GM12878 (cell line): ENCODE measurements around the gene PTPRB. TPM values are rescaled to one million over a fixed set of nuclear protein-coding genes. Genes with fewer than 3 reads are reported as not detected.
A peak's percentile ranks its signal among the peaks of the same experiment; 100 is the strongest.

Experiments
- ATAC-seq: fragments of 200-7000 bp; cut with Tn5 transposase; 3 replicates; pipeline ENCODE4 v1.9.1; 2020; ENCODE audit warnings: mild to moderate bottlenecking, moderate library complexity
- BruUV-seq: library from RNA; stranded (reverse); fragments of 400-500 nt; replicated peaks from 2 replicates; lab custom pipeline; 2021; lab: Mats Ljungman, UMichigan
- CTCF ChIA-PET: fragments of 300-600 bp; sonication (Branson Sonifier 250); formaldehyde crosslinking; extraction: SDS; loops from one replicate; lab custom pipeline; 2021; ENCODE audit warnings: inconsistent platforms; lab: Yijun Ruan, JAX
- POLR2A ChIA-PET: fragments of 350-600 bp; formaldehyde crosslinking; extraction: SDS; loops from one replicate; lab custom pipeline; 2021; ENCODE audit warnings: inconsistent platforms; lab: Charles Lee
- RAD21 ChIA-PET: fragments of 300-600 bp; sonication (Branson Sonifier 250); formaldehyde crosslinking; loops from one replicate; lab custom pipeline; 2023; ENCODE audit warnings: antibody characterized with exemption; ENCODE audit not compliant: unreplicated experiment; lab: Charles Lee
- SMC1A ChIA-PET: fragments of 300-600 bp; sonication (Branson Sonifier 250); formaldehyde crosslinking; loops from one replicate; lab custom pipeline; 2023; ENCODE audit not compliant: unreplicated experiment, uncharacterized antibody; lab: Charles Lee
- DNase-seq: peaks from one replicate; pipeline ENCODE4 v3.0.0-alpha.2; 2011; ENCODE audit warnings: low read depth, low spot score
- FAIRE-seq: peaks from 3 replicates; lab custom pipeline; 2011; peaks lifted over from hg19 to GRCh38; lab: Jason Lieb, UNC
- H2AFZ ChIP-seq: 2 replicates; pipeline ENCODE4 v1.6.0; 2011; ENCODE audit warnings: low read depth, low read length, control low read depth; ENCODE audit not compliant: control insufficient read depth
- H3K27ac ChIP-seq: 2 replicates; pipeline ENCODE4 v1.5.1; 2011; ENCODE audit warnings: control low read depth; ENCODE audit not compliant: control insufficient read depth, insufficient read depth
- H3K27me3 ChIP-seq, 2 experiments: replicated peaks in 1 of 2; 2 replicates each; pipeline versions ENCODE4 v1.6.0 to v1.6.1; 2011; ENCODE audit warnings: low read length in 1 of 2; ENCODE audit not compliant: control insufficient read depth in 2 of 2, insufficient read depth in 2 of 2
- H3K36me3 ChIP-seq, 2 experiments: 2 replicates each; pipeline ENCODE4 v1.5.1; 2011; ENCODE audit warnings: low read length in 1 of 2; ENCODE audit not compliant: control insufficient read depth in 2 of 2, insufficient read depth in 2 of 2
- H3K4me1 ChIP-seq: 2 replicates; pipeline ENCODE4 v1.6.1; 2011; ENCODE audit warnings: mild to moderate bottlenecking, low read length, moderate library complexity, mixed read lengths; ENCODE audit not compliant: control insufficient read depth, insufficient read depth
- H3K4me2 ChIP-seq: 2 replicates; pipeline ENCODE4 v1.6.0; 2011; ENCODE audit warnings: control low read depth; ENCODE audit not compliant: control insufficient read depth, insufficient read depth
- H3K4me3 ChIP-seq: fragments of 200-600 bp; sonication (generic); 2 replicates; pipeline ENCODE4 v1.5.1; 2016
- H3K79me2 ChIP-seq: 2 replicates; pipeline ENCODE4 v1.6.0; 2011; ENCODE audit warnings: low read length; ENCODE audit not compliant: control insufficient read depth, insufficient read depth
- H3K9ac ChIP-seq: 2 replicates; pipeline ENCODE4 v1.8.0; 2011; ENCODE audit warnings: low read length, control low read depth, mixed read lengths; ENCODE audit not compliant: control insufficient read depth, insufficient read depth
- H3K9me3 ChIP-seq: replicated peaks from 3 replicates; pipeline ENCODE4 v1.5.1; 2011; ENCODE audit warnings: mild to moderate bottlenecking, low read length; ENCODE audit not compliant: control insufficient read depth, insufficient read depth
- H4K20me1 ChIP-seq: 2 replicates; pipeline ENCODE4 v1.6.0; 2011; ENCODE audit not compliant: control insufficient read depth, insufficient read depth
- CHD1 ChIP-seq: IDR thresholded peaks from 2 replicates; pipeline ENCODE4 v1.6.1; 2012; ENCODE audit warnings: low read depth, low read length, improper control_type of control experiment
- EED ChIP-seq: sonication (generic); IDR thresholded peaks from 2 replicates; pipeline ENCODE4 v1.6.1; 2016; ENCODE audit warnings: antibody characterized with exemption, low read depth
- SMC3 ChIP-seq: IDR thresholded peaks from 2 replicates; pipeline ENCODE4 v1.6.1; 2011; ENCODE audit warnings: low read length, improper control_type of control experiment, borderline replicate concordance
- TAF1 ChIP-seq: IDR thresholded peaks from 2 replicates; pipeline ENCODE4 v1.6.1; 2011; ENCODE audit warnings: mild to moderate bottlenecking, low read depth, low read length, borderline replicate concordance
- WGBS: methylation state at CpG from one replicate; pipeline ENCODE4 v1.1.6; 2016; ENCODE audit warnings: low lambda C conversion rate; ENCODE audit not compliant: insufficient replicate concordance, insufficient coverage; ENCODE audit errors: missing lambda C conversion rate; 5-methylcytosine and 5-hydroxymethylcytosine counted together
- in situ Hi-C: fragments of 300-500 bp; cut with MboI; formaldehyde crosslinking; loops from 9 replicates; pipeline ENCODE4 v1.14.3; 2018; ENCODE audit warnings: mixed read lengths
- intact Hi-C: fragments of 100-400 bp; cut with micrococcal nuclease; formaldehyde crosslinking; loops from one replicate; pipeline ENCODE4 v1.14.2; 2022; ENCODE audit not compliant: unreplicated experiment
- polyA plus RNA-seq, 11 experiments: library from polyadenylated mRNA; depleted of rRNA in 4 of 11; unstranded in 6 of 11; stranded (reverse) in 5 of 11; fragments of >200 nt; fragmentation: Nextera tagmentation in 4 of 11; fragmentation: Illumina TruSeq in 1 of 11; extraction: Ambion mirVana in 4 of 11; extraction: Trizol in 1 of 11; gene quantifications; 1 replicate in 1 of 11; 2 replicates in 10 of 11; pipeline versions ENCODE4 v1.2.1 to v1.2.3, GENCODE V29; 2011 to 2016; ENCODE audit warnings: inconsistent platforms in 2 of 11, missing spikeins in 2 of 11, low read depth in 1 of 11
- total RNA-seq, 4 experiments: library from RNA; depleted of rRNA in 3 of 4; stranded (reverse); fragments of >200 nt in 3 of 4; fragmentation: Illumina TruSeq in 1 of 4; extraction: Trizol in 1 of 4; gene quantifications; 2 replicates each; pipeline versions ENCODE4 v1.2.1 to v1.2.3, GENCODE V29; 2013 to 2021
- TF ChIP-seq, protein P1 (sequence below): fragments of 450-650 bp; formaldehyde crosslinking; IDR thresholded peaks from 2 replicates; pipeline ENCODE4 v1.4.0; 2022; ENCODE audit warnings: mild to moderate bottlenecking, moderate library complexity
- TF ChIP-seq, protein P2 (sequence below): IDR thresholded peaks from 2 replicates; pipeline ENCODE4 v1.6.1; 2012; ENCODE audit warnings: low read length, inconsistent platforms
- TF ChIP-seq, protein P3 (sequence below): IDR thresholded peaks from 2 replicates; pipeline ENCODE4 v1.6.1; 2012; ENCODE audit warnings: low read depth, low read length, improper control_type of control experiment
- TF ChIP-seq, protein P4 (sequence below): IDR thresholded peaks from 2 replicates; pipeline ENCODE4 v1.6.1; 2011; ENCODE audit warnings: borderline replicate concordance, low read depth, mild to moderate bottlenecking, moderate library complexity, low read length; ENCODE audit not compliant: insufficient read depth, poor library complexity, severe bottlenecking
- TF ChIP-seq, protein P5 (sequence below): fragments of 450-650 bp; IDR thresholded peaks from 2 replicates; pipeline ENCODE4 v1.6.1; 2017; ENCODE audit warnings: antibody characterized with exemption, mild to moderate bottlenecking, moderate library complexity

Gene PTPRB
- total and polyA plus RNA-seq, 10 of the 15 experiments (the other 5 are each of a cell fraction or from before 2014, with no cell fraction given) = 0.03 to 0.35 (median 0.05) TPM

DNA sequence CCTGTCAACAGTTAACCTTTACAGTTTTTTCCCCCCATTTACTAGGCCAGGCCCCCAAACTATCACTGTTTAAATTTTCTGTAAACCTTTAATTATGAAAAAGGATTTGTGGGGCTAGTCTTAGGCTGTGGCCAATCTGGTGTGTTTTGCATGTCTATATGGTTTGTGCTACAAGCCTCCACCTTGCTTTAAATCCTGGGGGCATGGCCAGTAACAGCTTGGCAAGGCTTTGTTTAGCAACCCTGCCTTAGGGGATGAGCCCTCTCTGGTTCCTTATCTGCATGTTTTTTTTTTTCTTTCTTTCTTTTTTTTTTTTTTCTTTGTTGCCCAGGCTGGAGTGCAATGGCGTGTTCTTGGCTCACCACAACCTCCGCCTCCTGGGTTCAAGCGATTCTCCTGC, 168.5 kb downstream of the PTPRB start (continued):
- TF ChIP-seq, protein P1, sequence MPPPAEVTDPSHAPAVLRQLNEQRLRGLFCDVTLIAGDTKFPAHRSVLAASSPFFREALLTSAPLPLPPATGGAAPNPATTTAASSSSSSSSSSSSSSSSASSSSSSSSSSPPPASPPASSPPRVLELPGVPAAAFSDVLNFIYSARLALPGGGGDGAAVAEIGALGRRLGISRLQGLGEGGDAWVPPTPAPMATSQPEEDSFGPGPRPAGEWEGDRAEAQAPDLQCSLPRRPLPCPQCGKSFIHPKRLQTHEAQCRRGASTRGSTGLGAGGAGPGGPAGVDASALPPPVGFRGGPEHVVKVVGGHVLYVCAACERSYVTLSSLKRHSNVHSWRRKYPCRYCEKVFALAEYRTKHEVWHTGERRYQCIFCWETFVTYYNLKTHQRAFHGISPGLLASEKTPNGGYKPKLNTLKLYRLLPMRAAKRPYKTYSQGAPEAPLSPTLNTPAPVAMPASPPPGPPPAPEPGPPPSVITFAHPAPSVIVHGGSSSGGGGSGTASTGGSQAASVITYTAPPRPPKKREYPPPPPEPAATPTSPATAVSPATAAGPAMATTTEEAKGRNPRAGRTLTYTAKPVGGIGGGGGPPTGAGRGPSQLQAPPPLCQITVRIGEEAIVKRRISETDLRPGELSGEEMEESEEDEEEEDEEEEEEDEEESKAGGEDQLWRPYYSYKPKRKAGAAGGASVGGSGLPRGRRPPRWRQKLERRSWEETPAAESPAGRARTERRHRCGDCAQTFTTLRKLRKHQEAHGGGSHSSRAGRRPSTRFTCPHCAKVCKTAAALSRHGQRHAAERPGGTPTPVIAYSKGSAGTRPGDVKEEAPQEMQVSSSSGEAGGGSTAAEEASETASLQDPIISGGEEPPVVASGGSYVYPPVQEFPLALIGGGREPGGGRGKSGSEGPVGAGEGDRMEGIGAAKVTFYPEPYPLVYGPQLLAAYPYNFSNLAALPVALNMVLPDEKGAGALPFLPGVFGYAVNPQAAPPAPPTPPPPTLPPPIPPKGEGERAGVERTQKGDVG (CRISPR knock-in tag) = no peak
- TF ChIP-seq, protein P2, sequence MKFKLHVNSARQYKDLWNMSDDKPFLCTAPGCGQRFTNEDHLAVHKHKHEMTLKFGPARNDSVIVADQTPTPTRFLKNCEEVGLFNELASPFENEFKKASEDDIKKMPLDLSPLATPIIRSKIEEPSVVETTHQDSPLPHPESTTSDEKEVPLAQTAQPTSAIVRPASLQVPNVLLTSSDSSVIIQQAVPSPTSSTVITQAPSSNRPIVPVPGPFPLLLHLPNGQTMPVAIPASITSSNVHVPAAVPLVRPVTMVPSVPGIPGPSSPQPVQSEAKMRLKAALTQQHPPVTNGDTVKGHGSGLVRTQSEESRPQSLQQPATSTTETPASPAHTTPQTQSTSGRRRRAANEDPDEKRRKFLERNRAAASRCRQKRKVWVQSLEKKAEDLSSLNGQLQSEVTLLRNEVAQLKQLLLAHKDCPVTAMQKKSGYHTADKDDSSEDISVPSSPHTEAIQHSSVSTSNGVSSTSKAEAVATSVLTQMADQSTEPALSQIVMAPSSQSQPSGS = no peak
- TF ChIP-seq CHD1 (no peak), SMC3 (no peak)

DNA sequence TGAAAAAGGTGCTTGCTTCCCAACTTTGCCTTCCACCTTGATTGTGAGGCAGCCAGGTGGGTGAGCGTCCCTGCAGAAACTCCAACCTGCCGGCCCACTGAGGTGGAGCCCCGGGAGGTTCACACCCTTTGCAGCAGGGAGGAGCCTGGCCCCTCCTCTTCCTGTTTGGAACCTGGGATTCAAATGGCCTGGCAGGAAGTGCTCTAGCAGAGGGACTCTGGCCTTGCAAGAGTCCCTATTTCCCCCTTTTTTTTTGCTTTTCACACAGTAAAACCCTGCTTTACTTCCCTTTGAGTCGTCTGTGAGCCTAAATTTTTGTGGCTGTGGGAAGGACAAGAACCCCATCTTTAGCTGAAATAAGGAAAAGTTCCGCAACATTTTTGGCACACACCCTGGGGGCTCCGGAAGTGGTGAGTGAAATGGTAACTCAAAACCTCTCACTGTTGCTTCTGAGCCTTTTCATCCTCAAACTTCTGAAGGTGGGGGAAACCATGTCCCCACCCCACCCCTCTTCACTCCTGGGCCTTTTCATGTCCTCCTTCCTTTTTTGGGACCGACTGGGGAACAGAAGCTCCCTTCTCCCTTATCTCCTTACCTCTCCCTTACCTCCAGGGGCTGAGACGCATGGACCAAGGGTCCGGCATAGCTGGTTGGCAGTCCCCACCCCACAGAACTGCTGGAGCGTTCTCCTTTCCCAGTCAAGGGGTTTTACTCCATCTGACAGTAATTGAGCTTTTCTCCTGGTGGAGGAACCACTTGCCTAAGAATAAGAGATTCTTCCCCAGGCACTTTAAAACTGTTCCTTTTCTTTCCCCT, 169.1 kb downstream of the PTPRB start:
- H3K4me3 ChIP-seq = peak overlapping the region; percentile 68
- intact Hi-C loops (no loop called here), in situ Hi-C loops (no loop called here)
- RAD21 ChIA-PET = interaction anchor here (1.1 to 4.0 kb wide), 4 partner anchors 15 to 581 kb away, joined by 3 to 20 read pairs (median 4); no protein-coding TSS in a partner anchor
- H3K9me3 ChIP-seq = peaks cover 2% of the 10 kb centered on the region; the same call in 1 of the 3 replicates
- SMC1A ChIA-PET = interaction anchor here (0.7 to 5.3 kb wide), 7 partner anchors 9 to 235 kb away, joined by 3 to 37 read pairs (median 4); no protein-coding TSS in a partner anchor
- WGBS = 22% methylated on average over 10 of the region's 10 CpGs
- POLR2A ChIA-PET = interaction anchor here (1.5 to 2.8 kb wide), 2 partner anchors 15 to 19 kb away, joined by 3 to 12 read pairs; no protein-coding TSS in a partner anchor
- peak overlapping the region; percentile 38 for H2AFZ ChIP-seq
- CTCF ChIA-PET = interaction anchor here (0.6 to 1.6 kb wide), 3 partner anchors 52 to 109 kb away, joined by 3 to 5 read pairs (median 4); no protein-coding TSS in a partner anchor
- DNase-seq (no peak), ATAC-seq (peak; percentile 88), FAIRE-seq (no peak)
- no peaks in the 10 kb centered on the region; the same call in 1 of the 2 replicates for H3K79me2 ChIP-seq
- H3K36me3 ChIP-seq = no peaks in the 10 kb centered on the region
- H3K4me1 ChIP-seq = no peaks in the 10 kb centered on the region
- H3K9ac ChIP-seq = peak overlapping the region; percentile 42
- peak overlapping the region; percentile 33 for H3K27ac ChIP-seq
- H3K27me3 ChIP-seq = no peaks in the 10 kb centered on the region
- BruUV-seq = TSS peak; percentile 65
- peak overlapping the region; percentile 33; the same call in 1 of the 2 replicates for H3K4me2 ChIP-seq
- H4K20me1 ChIP-seq = no peaks in the 10 kb centered on the region
- TF ChIP-seq TAF1 = 0 out of 2 replicates have a peak, but pooled peaks have one; percentile 16
- TF ChIP-seq, protein P3, sequence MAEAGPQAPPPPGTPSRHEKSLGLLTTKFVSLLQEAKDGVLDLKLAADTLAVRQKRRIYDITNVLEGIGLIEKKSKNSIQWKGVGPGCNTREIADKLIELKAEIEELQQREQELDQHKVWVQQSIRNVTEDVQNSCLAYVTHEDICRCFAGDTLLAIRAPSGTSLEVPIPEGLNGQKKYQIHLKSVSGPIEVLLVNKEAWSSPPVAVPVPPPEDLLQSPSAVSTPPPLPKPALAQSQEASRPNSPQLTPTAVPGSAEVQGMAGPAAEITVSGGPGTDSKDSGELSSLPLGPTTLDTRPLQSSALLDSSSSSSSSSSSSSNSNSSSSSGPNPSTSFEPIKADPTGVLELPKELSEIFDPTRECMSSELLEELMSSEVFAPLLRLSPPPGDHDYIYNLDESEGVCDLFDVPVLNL = no peak
- TF ChIP-seq, protein P4, sequence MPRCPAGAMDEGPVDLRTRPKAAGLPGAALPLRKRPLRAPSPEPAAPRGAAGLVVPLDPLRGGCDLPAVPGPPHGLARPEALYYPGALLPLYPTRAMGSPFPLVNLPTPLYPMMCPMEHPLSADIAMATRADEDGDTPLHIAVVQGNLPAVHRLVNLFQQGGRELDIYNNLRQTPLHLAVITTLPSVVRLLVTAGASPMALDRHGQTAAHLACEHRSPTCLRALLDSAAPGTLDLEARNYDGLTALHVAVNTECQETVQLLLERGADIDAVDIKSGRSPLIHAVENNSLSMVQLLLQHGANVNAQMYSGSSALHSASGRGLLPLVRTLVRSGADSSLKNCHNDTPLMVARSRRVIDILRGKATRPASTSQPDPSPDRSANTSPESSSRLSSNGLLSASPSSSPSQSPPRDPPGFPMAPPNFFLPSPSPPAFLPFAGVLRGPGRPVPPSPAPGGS = no peak
- TF ChIP-seq, protein P5, sequence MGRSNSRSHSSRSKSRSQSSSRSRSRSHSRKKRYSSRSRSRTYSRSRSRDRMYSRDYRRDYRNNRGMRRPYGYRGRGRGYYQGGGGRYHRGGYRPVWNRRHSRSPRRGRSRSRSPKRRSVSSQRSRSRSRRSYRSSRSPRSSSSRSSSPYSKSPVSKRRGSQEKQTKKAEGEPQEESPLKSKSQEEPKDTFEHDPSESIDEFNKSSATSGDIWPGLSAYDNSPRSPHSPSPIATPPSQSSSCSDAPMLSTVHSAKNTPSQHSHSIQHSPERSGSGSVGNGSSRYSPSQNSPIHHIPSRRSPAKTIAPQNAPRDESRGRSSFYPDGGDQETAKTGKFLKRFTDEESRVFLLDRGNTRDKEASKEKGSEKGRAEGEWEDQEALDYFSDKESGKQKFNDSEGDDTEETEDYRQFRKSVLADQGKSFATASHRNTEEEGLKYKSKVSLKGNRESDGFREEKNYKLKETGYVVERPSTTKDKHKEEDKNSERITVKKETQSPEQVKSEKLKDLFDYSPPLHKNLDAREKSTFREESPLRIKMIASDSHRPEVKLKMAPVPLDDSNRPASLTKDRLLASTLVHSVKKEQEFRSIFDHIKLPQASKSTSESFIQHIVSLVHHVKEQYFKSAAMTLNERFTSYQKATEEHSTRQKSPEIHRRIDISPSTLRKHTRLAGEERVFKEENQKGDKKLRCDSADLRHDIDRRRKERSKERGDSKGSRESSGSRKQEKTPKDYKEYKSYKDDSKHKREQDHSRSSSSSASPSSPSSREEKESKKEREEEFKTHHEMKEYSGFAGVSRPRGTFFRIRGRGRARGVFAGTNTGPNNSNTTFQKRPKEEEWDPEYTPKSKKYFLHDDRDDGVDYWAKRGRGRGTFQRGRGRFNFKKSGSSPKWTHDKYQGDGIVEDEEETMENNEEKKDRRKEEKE = no peak
- 0 out of 2 replicates have a peak, but pooled peaks have one; percentile 43 for TF ChIP-seq EED
